ENCODE data around the gene FOXD2. TPM values are rescaled to one million over a fixed set of nuclear protein-coding genes. Genes with fewer than 3 reads are reported as not detected.

Gene FOXD2
- total RNA-seq: under 0.01 TPM in 2 replicates

GRCh38 chr1:47437447-47438164, at the start of gene FOXD2:
Gene FOXD2 (plus strand): TSS chr1:47438044. CDS start chr1:47438136, 92 bp downstream.

GRCh38 chr1:47415728-47416318, 22.0 kb upstream of the FOXD2 start, which contains the start of gene FOXE3:
Gene FOXE3 (plus strand): TSS chr1:47416285. CDS start chr1:47416316, 31 bp downstream.

Other genes starting within 250 kb of the FOXD2 start
- gene PDZK1IP1, start 248.0 kb upstream of the FOXD2 start, total RNA-seq: 0.58 and 1.7 TPM in 2 replicates
- 0.19 and 11.3 TPM in 2 replicates for gene TAL1, start 205.8 kb upstream of the FOXD2 start, total RNA-seq
- 4.2 and 13.0 TPM in 2 replicates for gene STIL, start 123.9 kb upstream of the FOXD2 start, total RNA-seq
- gene CMPK1, start 104.3 kb upstream of the FOXD2 start, total RNA-seq: 155 and 177 TPM in 2 replicates
- not detected in 2 replicates for gene FOXE3, start 21.8 kb upstream of the FOXD2 start, total RNA-seq

Data from regular cardiac myocyte (primary cell).